CD4-positive, alpha-beta T cell treated with Interleukin-10 for 1 hour (primary cell): ENCODE data around the gene STARD3.
A peak's percentile ranks its signal among the peaks of the same experiment; 100 is the strongest.

Experiments used
- DNase-seq: peaks from one replicate; pipeline ENCODE4 v3.0.0-alpha.2; 2020

The STARD3 gene

GRCh38 chr17:39621523-39622379, 15.2 kb upstream of the STARD3 start:
- peak; percentile 91 for DNase-seq

- peak; percentile 51 for DNase-seq
These were observed 14.5 kb upstream of the STARD3 start for GRCh38 chr17:39622380-39623006.

DNA sequence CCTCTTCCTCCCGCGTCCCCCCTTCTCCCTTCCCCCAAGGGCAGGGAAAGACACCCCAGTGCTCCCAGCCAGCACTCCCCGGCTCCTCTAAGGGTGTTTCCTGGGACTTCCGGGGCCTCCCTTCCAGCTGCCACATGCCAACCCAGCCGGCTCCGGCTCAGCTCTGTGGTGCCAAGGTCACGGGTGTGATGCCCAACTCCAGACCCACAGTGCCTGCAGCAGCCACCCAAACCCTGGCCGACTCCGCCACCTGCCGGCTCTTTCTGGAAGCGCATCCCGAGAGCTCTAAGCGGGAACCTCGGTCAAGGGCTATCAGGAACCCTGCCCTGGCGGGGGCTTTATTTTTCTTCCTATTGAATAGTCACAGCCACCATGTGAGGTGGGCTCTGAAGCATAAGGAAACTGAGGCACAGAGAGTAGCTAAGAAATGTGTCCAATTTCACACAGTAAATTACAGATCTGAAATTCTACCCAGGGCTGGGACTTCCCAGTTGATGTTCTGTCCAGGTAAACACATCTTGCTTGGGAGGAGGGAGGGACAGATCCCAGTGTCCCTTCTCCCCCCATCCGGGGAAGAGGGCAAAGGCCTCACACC, 13.5 kb upstream of the STARD3 start:
- peak; percentile 88 for DNase-seq

- no peak for DNase-seq
These were observed 12.6 kb upstream of the STARD3 start for GRCh38 chr17:39624313-39624712.

GRCh38 chr17:39625198-39625785, 11.7 kb upstream of the STARD3 start:
- DNase-seq = no peak

GRCh38 chr17:39626171-39627046, 10.5 kb upstream of the STARD3 start, which contains the start of gene PPP1R1B:
PPP1R1B (plus strand) TSS chr17:39626952; CDS start chr17:39627393, 441 bp downstream.
- no peak for DNase-seq

GRCh38 chr17:39627047-39627711, 9.8 kb upstream of the STARD3 start:
- no peak for DNase-seq

DNA sequence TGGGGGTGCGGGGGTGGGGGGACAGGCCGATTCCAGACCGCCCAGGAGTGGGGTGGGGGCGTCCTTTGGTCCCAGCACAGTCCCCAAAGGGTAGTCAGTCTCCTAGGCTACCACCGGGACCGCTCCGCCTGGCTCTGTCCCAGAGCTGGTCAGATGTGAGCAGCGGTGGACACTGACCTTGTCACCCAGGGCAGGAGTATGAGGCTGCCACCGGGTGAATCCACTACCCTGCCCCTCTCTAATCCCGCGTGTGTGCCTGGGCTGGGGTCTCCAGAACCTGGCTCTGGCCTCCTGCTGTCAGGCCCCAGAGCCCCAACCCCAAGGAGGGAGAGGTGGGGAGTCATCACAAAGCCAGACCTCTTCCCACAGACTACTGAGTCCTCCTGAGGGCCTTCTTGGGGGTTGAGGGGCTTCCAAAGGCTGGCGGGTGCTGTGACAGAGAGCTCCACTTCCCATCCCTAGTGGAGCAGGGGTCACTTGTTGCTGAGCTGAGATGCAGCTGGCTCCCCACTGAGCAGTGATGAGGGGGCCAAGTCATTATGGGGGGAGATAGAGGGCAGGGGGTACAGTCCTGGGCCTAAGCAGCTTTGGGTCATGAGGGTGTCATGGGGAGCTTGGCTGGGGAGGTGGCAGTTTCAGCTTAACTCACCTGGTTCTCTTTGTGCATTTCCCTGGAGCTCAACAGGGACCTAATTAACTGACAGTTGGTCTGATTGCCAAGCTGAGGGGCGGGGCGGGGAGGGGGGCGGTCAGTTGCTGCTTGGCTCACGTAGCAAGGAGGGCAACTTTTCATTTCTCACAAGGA, 9.0 kb upstream of the STARD3 start:
- no peak for DNase-seq

GRCh38 chr17:39628655-39629493, 8.1 kb upstream of the STARD3 start:
- DNase-seq = no peak

DNA sequence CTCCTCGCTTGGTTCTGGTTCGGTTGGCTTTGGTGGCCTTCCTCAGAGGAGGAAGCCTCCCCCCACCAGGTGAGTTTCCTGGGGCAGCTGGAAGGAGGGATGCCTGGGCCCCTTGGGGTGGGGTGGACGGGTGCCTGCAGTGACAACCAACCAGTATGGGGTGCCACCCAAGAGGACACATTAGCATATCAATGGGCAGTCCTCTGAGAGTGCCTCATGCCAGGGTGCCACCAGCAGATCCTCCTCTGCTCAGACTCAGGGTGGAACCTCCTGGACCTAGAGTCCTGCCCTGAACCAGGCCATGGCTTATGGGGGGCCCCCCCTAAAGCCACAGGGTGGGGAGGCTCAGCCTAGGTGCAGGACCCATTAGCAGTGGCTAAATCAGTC, 7.5 kb upstream of the STARD3 start:
- DNase-seq = no peak

GRCh38 chr17:39629898-39630297, 7.0 kb upstream of the STARD3 start:
- DNase-seq = no peak

DNA sequence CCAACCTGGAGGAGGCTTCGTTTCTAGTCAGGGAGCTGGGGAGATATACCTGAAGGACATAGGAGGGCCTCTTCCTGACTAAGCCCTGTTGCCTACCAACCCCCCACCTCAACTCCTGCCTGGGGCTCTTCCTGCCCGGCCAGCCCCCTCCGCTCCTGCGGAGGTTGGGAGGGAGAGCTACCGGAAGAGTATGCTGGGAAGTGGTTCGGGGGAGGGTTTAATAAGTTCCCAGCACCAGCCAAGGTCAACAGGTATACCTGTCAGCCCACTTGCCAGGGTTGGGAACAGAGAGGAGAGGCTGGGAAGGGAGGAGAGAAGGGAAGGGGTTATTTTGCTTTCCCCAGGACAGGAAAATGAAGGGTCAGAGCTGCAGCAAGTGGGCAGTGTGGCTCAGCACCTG, 5.5 kb upstream of the STARD3 start:
- DNase-seq = no peak

GRCh38 chr17:39632153-39632941, 4.6 kb upstream of the STARD3 start:
- DNase-seq = no peak

DNA sequence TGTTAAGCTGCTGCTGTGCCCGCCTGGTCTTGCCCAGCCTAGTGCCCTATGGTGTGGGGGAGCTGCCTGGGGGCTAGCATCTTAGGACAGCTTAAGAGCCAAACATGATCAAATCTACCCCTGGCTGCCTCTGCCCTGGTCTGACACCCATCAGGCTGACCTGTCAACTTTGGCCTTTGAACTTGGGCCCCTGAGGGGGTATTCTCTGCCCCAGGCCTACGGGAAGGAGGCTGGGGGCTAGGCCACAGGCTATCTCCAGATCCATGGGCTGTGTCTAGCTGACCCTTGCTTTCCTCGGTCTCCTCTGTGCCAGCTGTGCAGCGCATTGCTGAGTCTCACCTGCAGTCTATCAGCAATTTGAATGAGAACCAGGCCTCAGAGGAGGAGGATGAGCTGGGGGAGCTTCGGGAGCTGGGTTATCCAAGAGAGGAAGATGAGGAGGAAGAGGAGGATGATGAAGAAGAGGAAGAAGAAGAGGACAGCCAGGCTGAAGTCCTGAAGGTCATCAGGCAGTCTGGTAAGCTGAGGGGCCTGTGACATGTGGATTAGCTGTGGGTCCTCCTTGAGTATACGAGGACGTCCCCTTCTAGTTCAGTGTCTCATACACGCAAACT, 3.3 kb upstream of the STARD3 start:
- DNase-seq = no peak

DNA sequence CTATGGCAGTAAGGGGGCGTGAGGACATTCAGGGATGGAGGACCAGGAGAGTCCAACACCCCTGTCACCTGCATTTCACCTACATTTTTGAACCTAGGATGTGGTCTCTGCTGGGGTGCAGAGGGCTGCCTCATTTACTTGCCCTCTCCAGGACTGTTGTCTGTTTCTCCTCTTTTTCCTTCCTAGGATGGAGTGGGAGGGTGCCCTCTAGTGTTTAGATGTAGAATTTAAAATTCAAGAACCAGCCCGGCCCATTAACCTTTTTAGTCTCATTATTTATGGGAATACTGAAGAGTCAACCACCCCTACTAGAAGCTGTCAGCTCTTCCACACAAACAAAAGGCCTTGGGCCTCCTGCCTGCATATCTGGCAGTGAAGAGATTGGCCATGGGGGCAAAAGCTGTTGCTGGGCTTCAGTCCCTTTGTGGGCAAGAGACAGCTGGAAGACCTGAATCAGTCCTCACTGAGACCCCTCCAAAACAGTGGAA, 2.5 kb upstream of the STARD3 start:
- peak; percentile 56 for DNase-seq

DNA sequence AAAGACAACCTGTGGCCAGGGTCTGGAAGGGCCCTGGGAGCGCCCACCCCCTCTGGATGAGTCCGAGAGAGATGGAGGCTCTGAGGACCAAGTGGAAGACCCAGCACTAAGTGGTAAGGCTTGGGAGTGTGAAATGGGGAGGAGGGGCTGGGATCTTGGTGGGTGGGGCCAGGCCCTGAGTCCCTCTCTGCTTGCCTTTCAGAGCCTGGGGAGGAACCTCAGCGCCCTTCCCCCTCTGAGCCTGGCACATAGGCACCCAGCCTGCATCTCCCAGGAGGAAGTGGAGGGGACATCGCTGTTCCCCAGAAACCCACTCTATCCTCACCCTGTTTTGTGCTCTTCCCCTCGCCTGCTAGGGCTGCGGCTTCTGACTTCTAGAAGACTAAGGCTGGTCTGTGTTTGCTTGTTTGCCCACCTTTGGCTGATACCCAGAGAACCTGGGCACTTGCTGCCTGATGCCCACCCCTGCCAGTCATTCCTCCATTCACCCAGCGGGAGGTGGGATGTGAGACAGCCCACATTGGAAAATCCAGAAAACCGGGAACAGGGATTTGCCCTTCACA, 1.2 kb upstream of the STARD3 start:
- no peak for DNase-seq

GRCh38 chr17:39636587-39636926, 387 bp upstream of the STARD3 start:
- no peak for DNase-seq

DNA sequence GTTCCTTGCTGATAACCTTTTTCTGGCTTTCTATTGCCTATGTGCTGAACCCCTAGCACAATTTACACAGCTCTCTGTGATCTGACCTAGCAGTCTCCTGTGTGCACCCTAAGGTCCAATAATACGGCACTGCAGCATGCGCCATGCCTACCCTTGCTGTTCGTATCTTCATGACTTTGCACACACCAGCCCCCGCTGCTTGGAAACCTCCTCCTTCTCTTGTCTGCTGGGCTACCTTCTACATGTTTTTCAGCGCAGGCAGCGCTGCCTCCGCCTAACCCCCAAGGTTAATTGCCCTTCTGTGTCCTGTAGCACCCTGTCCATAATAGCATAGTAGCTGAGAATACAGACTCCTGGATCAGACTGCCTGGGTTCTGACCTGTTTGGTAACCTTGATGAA, 1.4 kb downstream of the STARD3 start:
- no peak for DNase-seq
